HG03135 (cell line): ENCODE measurements around the gene KDM2A.
"Not testable (repeated sequence)": the region's sequence is repeated elsewhere in the genome, so short reads cannot be mapped to it uniquely, and the experiment has no call there.

Experiments used
- ATAC-seq: cut with Tn5 transposase; IDR thresholded peaks from one replicate; pipeline ENCODE4 v1.9.1; 2021; ENCODE audit warnings: mild to moderate bottlenecking, moderate library complexity; ENCODE audit not compliant: unreplicated experiment

The KDM2A gene

GRCh38 chr11:67256477-67257135, 137.5 kb downstream of the KDM2A start:
- ATAC-seq = no peak

DNA sequence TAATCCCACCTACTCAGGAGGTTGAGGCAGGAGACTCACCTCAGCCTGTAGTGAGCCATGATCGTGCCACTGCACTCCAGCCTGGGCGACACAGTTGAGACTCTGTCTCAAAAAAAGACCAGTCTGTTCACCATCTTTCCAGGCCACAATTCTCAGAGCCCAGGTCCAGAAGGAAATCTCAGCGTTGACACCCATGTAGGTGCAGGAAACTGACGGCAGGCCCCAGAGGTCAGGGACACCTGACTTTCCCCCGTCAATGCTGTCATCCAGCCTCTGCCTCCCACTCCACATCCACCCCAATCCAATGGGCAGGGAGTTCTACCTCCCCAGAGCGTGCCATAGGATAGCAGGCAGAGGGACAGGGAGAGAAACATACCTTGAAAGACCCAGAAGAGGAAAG, 141.3 kb downstream of the KDM2A start:
- ATAC-seq = no peak

GRCh38 chr11:67260885-67261639, 142.0 kb downstream of the KDM2A start:
- not testable (repeated sequence) for ATAC-seq

GRCh38 chr11:67261640-67261945, 142.5 kb downstream of the KDM2A start:
- ATAC-seq = no peak

DNA sequence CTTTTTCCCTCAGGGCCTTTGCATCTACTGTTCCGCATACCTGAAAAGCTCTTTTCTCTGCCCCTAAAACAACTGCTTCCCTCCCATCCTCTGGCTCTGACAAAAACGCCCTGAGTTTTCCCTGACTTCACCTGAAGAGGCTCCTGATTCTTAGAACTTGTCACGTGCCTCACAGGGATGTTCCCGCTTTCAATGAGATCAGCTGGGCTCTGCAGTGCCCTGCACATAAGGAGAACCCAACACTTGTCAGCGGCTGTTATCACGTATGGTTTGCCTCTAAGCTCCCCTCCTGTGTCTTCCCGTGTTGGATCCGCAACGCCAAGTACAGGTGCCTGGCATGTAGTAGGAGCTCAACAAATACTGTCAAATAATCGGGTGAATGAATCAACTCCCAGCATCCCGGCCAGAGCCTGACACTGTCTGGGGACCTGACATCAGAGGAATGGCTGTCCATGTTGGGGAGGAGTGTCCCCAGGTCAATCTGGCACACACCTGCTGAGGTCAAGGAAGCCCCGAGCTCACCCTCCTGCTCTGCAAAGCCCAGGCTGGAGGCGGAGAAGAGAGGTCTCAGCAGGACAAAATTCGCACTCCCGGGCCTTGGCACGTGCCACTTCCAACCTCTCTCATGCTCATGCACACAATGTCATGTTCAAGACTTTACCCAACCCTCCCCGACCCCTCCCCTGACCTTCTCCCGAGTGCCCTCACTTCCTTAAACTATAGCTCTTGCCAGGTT, 143.1 kb downstream of the KDM2A start:
- ATAC-seq = no peak

DNA sequence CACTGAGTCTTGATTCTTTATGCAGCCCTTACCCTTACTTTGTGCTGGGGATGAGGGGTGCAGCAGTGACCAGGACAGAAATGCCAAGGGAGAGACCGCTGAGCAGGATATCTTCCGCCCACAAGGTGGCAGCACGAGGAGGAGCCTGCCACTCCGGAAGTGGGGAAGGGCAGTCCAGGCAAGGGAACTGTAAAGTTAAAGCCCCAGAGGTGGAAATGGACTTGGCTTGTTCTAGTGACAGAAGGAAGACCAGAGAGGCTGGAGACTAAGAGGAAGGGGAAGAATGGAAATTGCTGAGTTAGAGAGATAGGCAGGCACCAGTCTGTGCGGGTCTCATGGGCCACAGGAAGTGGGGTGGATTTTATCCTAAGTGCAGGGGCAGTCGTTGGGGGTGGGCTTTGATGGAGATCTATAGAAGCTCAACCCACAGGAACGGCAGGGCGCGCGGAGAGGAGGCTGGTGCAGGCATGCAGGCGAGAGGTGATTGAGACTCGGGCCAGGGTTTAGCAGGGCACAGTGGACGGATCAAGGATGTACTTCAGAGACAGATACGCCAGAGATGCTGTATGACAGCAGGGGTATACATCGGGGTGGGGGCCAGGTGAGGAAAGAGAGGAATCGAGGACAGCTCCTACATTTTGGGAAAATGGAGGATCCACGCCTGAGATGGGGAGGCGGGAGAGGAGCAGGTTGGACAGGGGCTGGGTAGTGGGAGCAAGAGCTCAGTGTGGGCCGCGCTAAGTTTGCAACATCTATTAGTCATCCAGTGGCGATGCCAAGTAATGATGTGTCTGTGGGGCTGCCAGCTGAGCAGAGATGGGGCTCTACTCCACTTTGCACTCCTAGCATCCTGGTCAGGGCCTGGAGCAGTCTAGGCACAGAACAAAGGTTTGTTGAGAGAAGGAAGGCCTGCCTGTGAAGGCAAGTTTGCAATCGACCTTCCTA, 143.9 kb downstream of the KDM2A start:
- ATAC-seq = no peak

- ATAC-seq = no peak
These were observed 145.2 kb downstream of the KDM2A start for GRCh38 chr11:67264260-67264659.

DNA sequence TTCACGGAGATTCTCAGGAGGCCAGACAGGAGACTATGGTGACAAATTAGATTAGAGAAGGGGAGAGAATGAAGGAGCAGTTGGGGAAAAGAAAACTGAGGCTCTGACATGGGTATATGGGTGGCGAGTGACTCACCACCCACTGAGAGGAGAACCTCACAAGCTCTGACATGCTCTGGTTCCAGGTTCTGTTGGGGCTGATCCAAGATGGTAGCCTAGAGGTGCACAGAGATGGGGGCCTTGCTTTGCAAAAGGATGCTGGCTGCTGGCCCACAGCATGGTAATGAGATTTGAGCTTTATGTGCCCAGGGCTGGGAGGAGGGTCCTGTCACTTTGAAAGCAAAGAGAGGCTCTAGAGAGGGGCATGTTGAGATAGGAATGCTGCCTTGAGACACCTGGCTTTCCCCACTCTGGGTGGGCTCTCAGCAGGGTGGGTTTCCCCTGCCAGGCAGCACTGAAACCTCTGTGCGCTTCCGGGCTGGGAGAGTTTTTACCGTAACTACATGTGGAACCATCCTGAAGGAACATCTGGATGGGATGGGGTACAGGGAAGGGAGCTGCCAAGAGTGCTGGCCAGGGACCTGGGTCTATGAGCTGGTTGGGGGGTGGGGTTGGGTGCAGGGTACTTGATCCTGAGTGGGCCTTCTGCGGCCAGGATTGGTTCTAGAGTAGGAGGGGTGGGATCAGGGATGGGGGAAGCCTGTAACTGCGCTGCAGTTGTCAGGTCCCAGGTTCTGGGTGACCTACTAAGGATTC, 146.0 kb downstream of the KDM2A start:
- ATAC-seq = no peak

DNA sequence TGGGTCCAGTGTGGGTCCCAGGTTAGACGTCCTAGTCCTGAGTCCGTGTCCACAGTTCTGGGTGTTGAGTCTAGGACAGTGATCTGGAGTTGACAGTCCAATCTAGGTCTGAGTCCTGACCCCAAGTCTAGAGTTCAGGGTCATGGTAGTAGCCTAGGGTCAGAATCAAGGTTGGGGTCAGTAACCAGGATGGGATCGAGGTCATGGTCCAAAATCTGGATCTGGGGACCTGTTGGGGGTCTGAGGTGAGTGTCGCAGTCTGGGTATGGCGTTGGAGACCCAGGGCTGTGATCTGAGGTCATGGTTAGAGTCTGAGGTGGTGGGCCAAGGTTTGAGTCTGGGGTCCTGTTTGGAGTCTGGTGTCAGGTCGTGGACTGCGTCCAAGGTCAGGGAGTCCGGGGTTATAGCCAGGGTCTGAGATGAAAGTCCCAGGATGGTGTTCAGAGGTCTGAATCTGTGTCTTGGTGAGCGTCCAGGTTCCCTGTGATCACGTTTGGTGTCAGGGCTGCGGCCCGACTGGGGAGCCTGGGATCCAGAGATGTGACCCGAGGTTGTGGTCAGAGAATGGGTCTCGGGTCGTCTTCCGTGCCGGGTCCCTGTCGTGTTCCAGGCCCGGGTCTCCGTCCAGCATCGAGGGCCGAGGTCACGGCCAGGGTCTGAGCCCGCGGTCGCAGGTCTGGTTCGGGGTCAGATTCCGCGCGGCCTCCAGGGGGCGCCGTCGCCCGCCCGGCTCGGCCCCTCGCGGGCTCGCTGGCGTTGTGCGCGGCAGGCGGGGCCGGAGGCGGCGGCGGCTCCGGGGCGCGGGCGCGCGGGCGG, 146.8 kb downstream of the KDM2A start:
- ATAC-seq = peak; percentile 45

DNA sequence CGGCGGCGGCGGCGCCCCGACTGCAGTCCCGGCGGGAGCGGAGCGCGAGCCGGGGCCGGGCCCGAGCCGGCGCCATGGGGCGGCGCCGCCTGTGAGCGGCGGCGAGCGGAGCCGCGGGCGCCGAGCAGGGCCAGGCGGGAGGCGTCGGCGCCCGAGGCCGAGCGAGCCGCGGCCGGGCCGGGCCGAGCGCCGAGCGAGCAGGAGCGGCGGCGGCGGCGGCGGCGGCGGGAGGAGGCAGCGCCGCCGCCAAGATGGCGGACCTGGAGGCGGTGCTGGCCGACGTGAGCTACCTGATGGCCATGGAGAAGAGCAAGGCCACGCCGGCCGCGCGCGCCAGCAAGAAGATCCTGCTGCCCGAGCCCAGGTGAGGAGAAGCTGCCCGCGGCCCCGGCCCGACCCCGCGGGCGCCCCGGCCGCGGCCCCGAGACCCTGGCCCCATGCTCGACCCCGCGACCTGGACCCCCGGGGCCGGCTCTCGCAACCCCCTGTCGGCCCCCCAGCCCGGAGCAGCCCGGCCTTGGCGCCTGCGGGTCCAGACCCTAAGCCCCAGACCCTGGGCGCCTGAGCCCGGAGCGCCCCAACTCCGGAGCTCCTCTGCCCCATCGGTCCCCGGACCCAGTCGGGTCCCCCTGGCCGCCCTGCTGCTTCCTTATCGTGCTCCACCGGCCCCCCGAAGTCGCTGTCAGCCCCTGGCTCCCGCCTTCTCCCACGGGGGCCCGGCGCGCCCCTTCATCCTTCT, 147.6 kb downstream of the KDM2A start, which contains the start of gene GRK2:
Gene GRK2 (plus strand): TSS at position 25 of the 739 bp plus-strand sequence. CDS start 227 bp downstream, at position 252.
- peak; percentile 2 for ATAC-seq

DNA sequence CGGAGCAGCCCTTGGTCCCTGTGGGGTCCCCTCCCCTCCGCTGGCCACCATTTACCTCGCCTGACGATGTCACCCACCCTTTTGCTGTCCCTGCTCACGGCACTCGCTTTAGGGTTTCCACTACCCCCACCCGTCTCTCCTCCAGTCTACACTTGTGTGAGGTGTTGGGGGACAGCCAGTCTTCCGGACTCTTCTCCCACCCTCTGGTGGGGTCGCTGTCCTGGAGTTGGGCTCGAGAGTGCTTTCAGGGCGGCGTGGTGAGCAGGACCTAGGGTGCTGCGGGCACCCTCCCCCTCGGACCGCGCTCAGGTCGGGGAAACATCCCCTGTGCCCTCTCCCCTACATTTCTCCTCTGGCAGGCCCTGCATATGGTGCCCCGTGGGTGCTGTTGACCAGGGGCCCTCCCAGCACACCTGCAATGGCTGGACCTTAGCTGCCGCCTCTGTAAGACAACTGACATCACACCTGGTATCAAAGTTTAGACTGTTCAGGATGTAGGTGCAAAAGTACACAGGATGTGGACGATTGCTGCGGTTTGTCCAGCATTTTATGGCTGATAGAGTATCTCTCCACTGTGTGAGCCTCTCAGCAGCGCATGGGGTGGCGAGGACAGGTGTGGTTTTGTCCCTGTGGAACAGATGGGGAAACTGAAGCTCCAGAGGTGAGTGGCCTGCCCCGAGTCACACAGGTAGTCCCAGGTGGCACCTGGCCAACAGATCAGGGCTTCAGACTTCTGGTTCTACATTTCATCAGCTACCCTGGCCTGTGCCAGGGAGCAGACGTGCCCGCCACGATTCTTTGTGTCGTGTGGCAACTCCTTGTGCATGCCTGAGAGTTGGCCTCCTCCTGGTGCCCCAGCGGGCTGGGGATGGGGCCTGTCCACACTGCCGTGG, 148.4 kb downstream of the KDM2A start:
- peak; percentile 8 for ATAC-seq

- peak; percentile 41 for ATAC-seq
These were observed 149.3 kb downstream of the KDM2A start for GRCh38 chr11:67268081-67268961.

GRCh38 chr11:67268962-67269268, 149.9 kb downstream of the KDM2A start:
- ATAC-seq = no peak

DNA sequence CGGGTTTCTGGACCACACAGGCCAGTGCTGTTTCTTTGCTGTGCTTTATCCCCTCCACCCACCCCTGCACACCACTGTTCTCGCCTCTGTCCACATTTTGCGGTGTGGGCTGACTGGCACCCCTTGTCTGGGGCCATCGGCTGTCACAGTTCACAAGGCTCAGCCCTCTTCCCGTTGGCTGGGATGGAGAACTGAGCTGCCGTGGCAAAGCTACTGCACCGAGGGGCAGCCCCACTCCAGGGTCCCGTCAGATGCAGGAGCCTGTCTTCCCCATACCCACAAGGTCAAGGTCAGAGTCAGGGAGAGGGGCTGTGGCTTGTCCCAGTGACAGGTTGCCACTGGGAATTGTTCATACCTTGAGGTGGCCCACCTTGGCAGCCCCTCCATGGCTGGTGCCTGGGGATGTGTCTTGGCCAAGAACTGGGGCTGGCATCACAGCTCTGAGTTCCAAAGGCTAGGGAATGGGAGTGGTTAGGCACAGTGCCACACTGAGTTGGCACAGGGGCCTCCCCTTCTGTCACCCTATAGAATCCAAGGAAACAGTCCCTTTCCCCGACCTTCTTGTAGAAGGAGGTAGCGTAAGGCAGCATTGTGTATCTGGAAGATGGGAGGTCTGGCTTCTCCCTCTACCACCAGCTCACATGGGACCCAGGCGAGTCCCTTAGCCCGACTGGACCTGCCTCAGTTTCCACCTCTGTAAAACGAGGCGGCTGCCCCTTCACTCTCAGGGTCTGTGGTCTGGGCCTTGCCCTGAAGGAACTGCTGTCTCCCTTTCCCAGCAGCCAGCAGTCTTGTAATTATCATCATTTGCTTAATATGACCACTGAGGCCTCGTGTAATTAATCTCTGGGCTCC, 150.6 kb downstream of the KDM2A start:
- ATAC-seq = no peak

- no peak for ATAC-seq
These were observed 151.5 kb downstream of the KDM2A start for GRCh38 chr11:67270256-67271204.
